ENCODE results near the gene MARCHF10. TPM values are rescaled to one million over a fixed set of nuclear protein-coding genes. Genes with fewer than 3 reads are reported as not detected.
A peak's percentile ranks its signal among the peaks of the same experiment; 100 is the strongest.

The MARCHF10 gene
- total and polyA plus RNA-seq, 2 donors (not counting 1 experiment from before 2014, with no cell fraction given) = 0.17 TPM; not detected in 1

DNA sequence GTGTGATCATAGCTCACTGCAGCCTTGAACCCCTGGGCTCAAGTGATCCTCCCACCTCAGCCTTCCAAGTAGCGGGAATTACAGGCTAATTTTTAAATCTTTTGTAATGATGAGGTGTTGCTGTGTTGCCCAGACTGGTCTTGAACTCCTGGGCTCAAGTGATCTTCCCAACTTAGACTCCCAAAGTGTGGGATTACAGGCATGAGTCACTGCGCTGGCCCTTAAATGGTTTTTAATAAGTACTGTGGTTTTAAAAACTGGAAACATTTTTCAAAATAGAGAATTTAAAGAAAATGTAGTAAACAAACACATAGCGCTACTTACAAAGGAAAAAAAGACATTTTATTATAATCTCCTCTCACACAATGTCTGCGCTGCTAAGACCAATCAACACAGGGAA, 32.2 kb downstream of the MARCHF10 start:
- H3K4me1 ChIP-seq (ENCODE audit: control insufficient read depth, extremely low read depth, insufficient read depth, low read length) = peaks cover 5% of the 10 kb centered on the region
- H3K4me3 ChIP-seq (replicated peaks in 1 of 4; ENCODE audit: control extremely low read depth in 1 of 4, insufficient read depth in 1 of 4, low read depth in 3 of 4, low read length in 4 of 4) = no peak overlapping the region
- H3K79me2 ChIP-seq (ENCODE audit: control insufficient read depth, insufficient read depth, low read length) = no peaks in the 10 kb centered on the region
- H3K36me3 ChIP-seq (ENCODE audit: control insufficient read depth, insufficient read depth, low read length) = no peaks in the 10 kb centered on the region
- TF ChIP-seq, protein P1, sequence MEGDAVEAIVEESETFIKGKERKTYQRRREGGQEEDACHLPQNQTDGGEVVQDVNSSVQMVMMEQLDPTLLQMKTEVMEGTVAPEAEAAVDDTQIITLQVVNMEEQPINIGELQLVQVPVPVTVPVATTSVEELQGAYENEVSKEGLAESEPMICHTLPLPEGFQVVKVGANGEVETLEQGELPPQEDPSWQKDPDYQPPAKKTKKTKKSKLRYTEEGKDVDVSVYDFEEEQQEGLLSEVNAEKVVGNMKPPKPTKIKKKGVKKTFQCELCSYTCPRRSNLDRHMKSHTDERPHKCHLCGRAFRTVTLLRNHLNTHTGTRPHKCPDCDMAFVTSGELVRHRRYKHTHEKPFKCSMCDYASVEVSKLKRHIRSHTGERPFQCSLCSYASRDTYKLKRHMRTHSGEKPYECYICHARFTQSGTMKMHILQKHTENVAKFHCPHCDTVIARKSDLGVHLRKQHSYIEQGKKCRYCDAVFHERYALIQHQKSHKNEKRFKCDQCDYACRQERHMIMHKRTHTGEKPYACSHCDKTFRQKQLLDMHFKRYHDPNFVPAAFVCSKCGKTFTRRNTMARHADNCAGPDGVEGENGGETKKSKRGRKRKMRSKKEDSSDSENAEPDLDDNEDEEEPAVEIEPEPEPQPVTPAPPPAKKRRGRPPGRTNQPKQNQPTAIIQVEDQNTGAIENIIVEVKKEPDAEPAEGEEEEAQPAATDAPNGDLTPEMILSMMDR (conservative IDR thresholded peaks at IDR 0.05 in 1 of 2, IDR thresholded peaks at IDR 0.05 in 1 of 2; ENCODE audit: low read depth in 1 of 2, low read length in 2 of 2) = no peak
- TF ChIP-seq EZH2 (IDR thresholded peaks at IDR 0.05; ENCODE audit: low read length, missing control alignments) = no peak
- H4K20me1 ChIP-seq (ENCODE audit: control insufficient read depth, extremely low read depth, insufficient read depth, low read length) = no peaks in the 10 kb centered on the region
- H3K4me2 ChIP-seq (ENCODE audit: extremely low read depth, insufficient read depth, low read length) = no peak overlapping the region
- DNase-seq (ENCODE audit: low read depth in 2 of 2) = peak in 1 of 2 donors; percentile 34
- H3K9me3 ChIP-seq (ENCODE audit: control insufficient read depth, insufficient read depth, low read depth, low read length) = no peaks in the 10 kb centered on the region
- no peak overlapping the region for H2AFZ ChIP-seq (ENCODE audit: low read length)
- H3K27me3 ChIP-seq (ENCODE audit: control insufficient read depth, insufficient read depth, low read length) = peaks cover 2% of the 10 kb centered on the region
- H3K9ac ChIP-seq (ENCODE audit: insufficient read depth, low read length) = no peak overlapping the region
- no peak overlapping the region for H3K27ac ChIP-seq (ENCODE audit: insufficient read depth, low read length)

- H3K27ac ChIP-seq (ENCODE audit: insufficient read depth, low read length) = no peak overlapping the region
- H3K27me3 ChIP-seq (ENCODE audit: control insufficient read depth, insufficient read depth, low read length) = peaks cover 2% of the 10 kb centered on the region
- H3K4me1 ChIP-seq (ENCODE audit: control insufficient read depth, extremely low read depth, insufficient read depth, low read length) = peaks cover 3% of the 10 kb centered on the region
- no peaks in the 10 kb centered on the region for H3K79me2 ChIP-seq (ENCODE audit: control insufficient read depth, insufficient read depth, low read length)
- H3K9me3 ChIP-seq (ENCODE audit: control insufficient read depth, insufficient read depth, low read depth, low read length) = no peaks in the 10 kb centered on the region
- no peak overlapping the region for H3K4me2 ChIP-seq (ENCODE audit: extremely low read depth, insufficient read depth, low read length)
- H3K9ac ChIP-seq (ENCODE audit: insufficient read depth, low read length) = no peak overlapping the region
- no peaks in the 10 kb centered on the region for H3K36me3 ChIP-seq (ENCODE audit: control insufficient read depth, insufficient read depth, low read length)
- TF ChIP-seq, protein P1 (conservative IDR thresholded peaks at IDR 0.05 in 1 of 2, IDR thresholded peaks at IDR 0.05 in 1 of 2; ENCODE audit: low read depth in 1 of 2, low read length in 2 of 2) = no peak
- TF ChIP-seq EZH2 (IDR thresholded peaks at IDR 0.05; ENCODE audit: low read length, missing control alignments) = no peak
- DNase-seq (ENCODE audit: low read depth in 2 of 2) = no peak
- no peaks in the 10 kb centered on the region for H4K20me1 ChIP-seq (ENCODE audit: control insufficient read depth, extremely low read depth, insufficient read depth, low read length)
- H2AFZ ChIP-seq (ENCODE audit: low read length) = no peak overlapping the region
- no peak overlapping the region for H3K4me3 ChIP-seq (replicated peaks in 1 of 4; ENCODE audit: control extremely low read depth in 1 of 4, insufficient read depth in 1 of 4, low read depth in 3 of 4, low read length in 4 of 4)
Observed at GRCh38 chr17:62774338-62774737, 33.8 kb downstream of the MARCHF10 start.

- H3K27me3 ChIP-seq (ENCODE audit: control insufficient read depth, insufficient read depth, low read length) = no peaks in the 10 kb centered on the region
- H3K4me1 ChIP-seq (ENCODE audit: control insufficient read depth, extremely low read depth, insufficient read depth, low read length) = no peaks in the 10 kb centered on the region
- H3K79me2 ChIP-seq (ENCODE audit: control insufficient read depth, insufficient read depth, low read length) = no peaks in the 10 kb centered on the region
- H3K36me3 ChIP-seq (ENCODE audit: control insufficient read depth, insufficient read depth, low read length) = no peaks in the 10 kb centered on the region
- no peak overlapping the region for H3K9ac ChIP-seq (ENCODE audit: insufficient read depth, low read length)
- H3K4me3 ChIP-seq (replicated peaks in 1 of 4; ENCODE audit: control extremely low read depth in 1 of 4, insufficient read depth in 1 of 4, low read depth in 3 of 4, low read length in 4 of 4) = no peak overlapping the region
- H3K27ac ChIP-seq (ENCODE audit: insufficient read depth, low read length) = no peak overlapping the region
- no peak overlapping the region for H3K4me2 ChIP-seq (ENCODE audit: extremely low read depth, insufficient read depth, low read length)
- no peak for DNase-seq (ENCODE audit: low read depth in 2 of 2)
- no peaks in the 10 kb centered on the region for H4K20me1 ChIP-seq (ENCODE audit: control insufficient read depth, extremely low read depth, insufficient read depth, low read length)
- no peak overlapping the region for H2AFZ ChIP-seq (ENCODE audit: low read length)
- TF ChIP-seq, protein P1 (conservative IDR thresholded peaks at IDR 0.05 in 1 of 2, IDR thresholded peaks at IDR 0.05 in 1 of 2; ENCODE audit: low read depth in 1 of 2, low read length in 2 of 2) = no peak
- TF ChIP-seq EZH2 (IDR thresholded peaks at IDR 0.05; ENCODE audit: low read length, missing control alignments) = no peak
- H3K9me3 ChIP-seq (ENCODE audit: control insufficient read depth, insufficient read depth, low read depth, low read length) = no peaks in the 10 kb centered on the region
Observed at GRCh38 chr17:62767997-62768396, 40.1 kb downstream of the MARCHF10 start.

All from fibroblast of lung (primary cell).